GM15510 (cell line): Measurements from ENCODE around the gene TNS1.

ENCODE experiments used
- POLR2A ChIP-seq: IDR thresholded peaks from 3 replicates; pipeline ENCODE4 v1.6.1; 2011; ENCODE audit warnings: borderline replicate concordance; ENCODE audit not compliant: insufficient read length; ENCODE audit errors: extremely low read depth

The TNS1 gene

GRCh38 chr2:217790195-217790594, 212.6 kb downstream of the TNS1 start:
- TF ChIP-seq POLR2A: peak; percentile 32

- no peak for TF ChIP-seq POLR2A
These were observed 213.0 kb downstream of the TNS1 start for GRCh38 chr2:217789736-217790181.

- no peak for TF ChIP-seq POLR2A
These were observed 213.6 kb downstream of the TNS1 start for GRCh38 chr2:217789003-217789735.

GRCh38 chr2:217788669-217789002, 214.2 kb downstream of the TNS1 start:
- TF ChIP-seq POLR2A: no peak

- no peak for TF ChIP-seq POLR2A
These were observed 215.5 kb downstream of the TNS1 start for GRCh38 chr2:217787160-217787877.

GRCh38 chr2:217785544-217786045, 217.2 kb downstream of the TNS1 start:
- TF ChIP-seq POLR2A: no peak

GRCh38 chr2:217784996-217785543, 217.7 kb downstream of the TNS1 start:
- no peak for TF ChIP-seq POLR2A

GRCh38 chr2:217783243-217783642, 219.6 kb downstream of the TNS1 start:
- TF ChIP-seq POLR2A: no peak

GRCh38 chr2:217777906-217778305, 224.9 kb downstream of the TNS1 start:
- no peak for TF ChIP-seq POLR2A

- TF ChIP-seq POLR2A: no peak
These were observed 226.2 kb downstream of the TNS1 start for GRCh38 chr2:217776631-217777030.

GRCh38 chr2:217775920-217776503, 226.8 kb downstream of the TNS1 start:
- no peak for TF ChIP-seq POLR2A

- TF ChIP-seq POLR2A: no peak
These were observed 228.6 kb downstream of the TNS1 start for GRCh38 chr2:217774232-217774631.

GRCh38 chr2:217773539-217773938, 229.3 kb downstream of the TNS1 start:
- TF ChIP-seq POLR2A: no peak

- TF ChIP-seq POLR2A: no peak
These were observed 236.4 kb downstream of the TNS1 start for GRCh38 chr2:217766356-217766755.

- no peak for TF ChIP-seq POLR2A
These were observed 241.0 kb downstream of the TNS1 start for GRCh38 chr2:217761645-217762277.
